HL-60 (cell line): Measurements from ENCODE around the gene MDGA2.

Experiments used
- DNase-seq, 2 experiments: peaks; one replicate each; pipeline ENCODE4 v3.0.0-alpha.2; 2010 to 2020; ENCODE audit warnings: low read depth in 1 of 2, low spot score in 1 of 2
- H3K27ac ChIP-seq: fragments of 250-450 bp; sonication (Bioruptor Pico); replicated peaks from 2 replicates; pipeline ENCODE4 v1.5.1; 2020; ENCODE audit warnings: mild to moderate bottlenecking, moderate library complexity
- H3K27me3 ChIP-seq: fragments of 250-450 bp; sonication (Bioruptor Pico); 2 replicates; pipeline ENCODE4 v1.5.1; 2021; ENCODE audit warnings: mild to moderate bottlenecking, moderate library complexity; ENCODE audit not compliant: insufficient read depth, poor library complexity, severe bottlenecking
- H3K4me3 ChIP-seq: replicated peaks from 2 replicates; pipeline ENCODE4 v1.5.1; 2011; ENCODE audit warnings: mild to moderate bottlenecking, control low read depth, low read length; ENCODE audit not compliant: insufficient read depth
- CTCF ChIP-seq: IDR thresholded peaks from one replicate; pipeline ENCODE4 v1.5.1; 2011; ENCODE audit warnings: low read length, control low read depth, inconsistent platforms; ENCODE audit not compliant: insufficient read depth
- GABPA ChIP-seq: IDR thresholded peaks from 2 replicates; pipeline ENCODE4 v1.6.1; 2012; ENCODE audit warnings: low read depth
- POLR2AphosphoS5 ChIP-seq: IDR thresholded peaks from 2 replicates; pipeline ENCODE4 v1.6.1; 2012; ENCODE audit warnings: low read depth
- REST ChIP-seq: IDR thresholded peaks from 2 replicates; pipeline ENCODE4 v1.6.1; 2012; ENCODE audit warnings: low read depth; ENCODE audit not compliant: insufficient replicate concordance
- SPI1 ChIP-seq: IDR thresholded peaks from 2 replicates; pipeline ENCODE4 v1.6.1; 2012; ENCODE audit warnings: low read depth, mild to moderate bottlenecking, borderline replicate concordance

The MDGA2 gene

GRCh38 chr14:47539031-47539461 is 136.4 kb downstream of the MDGA2 start:
- no peak for DNase-seq
- H3K27me3 ChIP-seq, result no peaks in the 10 kb centered on the region
- H3K27ac ChIP-seq, result no peak overlapping the region
- TF ChIP-seq SPI1 (no peak), REST (no peak), GABPA (no peak), CTCF (no peak), POLR2AphosphoS5 (no peak)
- H3K4me3 ChIP-seq, result no peak overlapping the region

GRCh38 chr14:47536341-47536740 is 139.1 kb downstream of the MDGA2 start:
- no peak overlapping the region for H3K27ac ChIP-seq
- no peak overlapping the region for H3K4me3 ChIP-seq
- DNase-seq, result no peak
- H3K27me3 ChIP-seq, result no peaks in the 10 kb centered on the region
- TF ChIP-seq SPI1 (no peak), REST (no peak), POLR2AphosphoS5 (no peak), GABPA (no peak), CTCF (no peak)

- TF ChIP-seq GABPA, result no peak
- TF ChIP-seq REST, result no peak
- TF ChIP-seq CTCF, result no peak
- TF ChIP-seq SPI1, result no peak
- TF ChIP-seq POLR2AphosphoS5, result no peak
- H3K4me3 ChIP-seq, result no peak overlapping the region
- H3K27me3 ChIP-seq, result no peaks in the 10 kb centered on the region
- no peak for DNase-seq
- no peak overlapping the region for H3K27ac ChIP-seq
These were observed 148.7 kb downstream of the MDGA2 start for GRCh38 chr14:47526591-47527244.
